ENCODE results near the gene MINAR2.

GRCh38 chr5:129760636-129761325, 12.9 kb downstream of the MINAR2 start:
- TF ChIP-seq YY1 (IDR thresholded peaks at IDR 0.05; ENCODE audit: insufficient read depth, insufficient read length) (no peak), SUZ12 (IDR thresholded peaks at IDR 0.05; ENCODE audit: extremely low read depth, insufficient read depth, insufficient read length) (no peak), ZNF274 (IDR thresholded peaks at IDR 0.05; ENCODE audit: low read depth, low read length) (no peak)

All from NT2/D1 (cell line).